ENCODE data around the gene ENTREP3. TPM values are rescaled to one million over a fixed set of nuclear protein-coding genes. Genes with fewer than 3 reads are reported as not detected.

Gene ENTREP3
- total RNA-seq, 4 donors from 2014 or later = 7.9 to 22.3 (median 18.8) TPM

DNA sequence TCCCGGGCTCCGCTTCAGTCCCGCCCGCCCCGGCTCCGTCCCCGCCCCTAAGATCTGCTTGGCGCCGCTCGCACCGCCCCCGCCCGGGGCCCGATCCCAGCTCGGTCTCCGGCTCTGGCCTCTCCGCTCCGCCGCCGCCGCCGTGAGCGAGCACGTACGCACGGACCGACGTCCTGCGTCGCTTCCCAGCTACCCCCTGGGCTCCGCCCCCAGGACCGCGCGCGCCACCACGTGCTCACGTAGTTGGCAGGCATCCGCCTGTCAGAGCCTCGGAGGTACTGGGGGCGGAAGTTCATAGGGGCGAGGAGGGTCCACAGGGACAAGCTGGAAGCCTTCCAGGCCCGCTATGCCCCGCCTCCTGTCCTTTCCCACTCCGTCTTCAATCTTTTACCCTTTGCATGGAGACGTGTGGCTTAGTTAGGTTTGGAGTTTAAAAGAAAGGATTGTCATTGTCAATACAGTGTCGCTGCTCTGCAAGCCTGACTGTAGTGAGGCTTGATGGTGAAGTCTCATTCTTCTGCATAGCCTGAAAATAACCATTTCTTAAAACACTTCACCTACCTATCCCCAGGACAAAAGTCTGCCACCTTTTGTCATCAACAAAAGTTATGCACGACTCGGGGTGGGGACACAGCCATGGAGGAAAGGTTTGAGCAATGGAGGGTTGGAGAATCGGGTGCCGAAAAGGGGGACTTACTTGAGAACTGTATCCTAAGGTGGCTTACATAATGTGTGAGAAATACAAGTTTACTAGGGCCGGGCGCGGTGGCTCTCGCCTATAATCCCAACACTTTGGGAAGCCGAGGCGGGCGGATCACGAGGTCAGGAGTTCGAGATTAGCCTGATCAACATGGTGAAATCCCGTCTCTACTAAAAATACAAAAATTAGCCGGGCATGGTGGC lies 18.3 kb upstream of the ENTREP3 start, which contains the start of gene CLK2:
Gene CLK2 (minus strand): TSS at position 162 of the 903 bp plus-strand sequence. CDS start 2,527 bp downstream, outside the sequence.
- peaks cover 0 to 31% of the 10 kb centered on the region in 2 donors for H3K36me3 ChIP-seq
- H3K27ac ChIP-seq = peak within 1 kb of the TSS; percentile 90 to 98 (median 97)
- peak; percentile 89 to 94 for DNase-seq
- TF ChIP-seq, protein P1, sequence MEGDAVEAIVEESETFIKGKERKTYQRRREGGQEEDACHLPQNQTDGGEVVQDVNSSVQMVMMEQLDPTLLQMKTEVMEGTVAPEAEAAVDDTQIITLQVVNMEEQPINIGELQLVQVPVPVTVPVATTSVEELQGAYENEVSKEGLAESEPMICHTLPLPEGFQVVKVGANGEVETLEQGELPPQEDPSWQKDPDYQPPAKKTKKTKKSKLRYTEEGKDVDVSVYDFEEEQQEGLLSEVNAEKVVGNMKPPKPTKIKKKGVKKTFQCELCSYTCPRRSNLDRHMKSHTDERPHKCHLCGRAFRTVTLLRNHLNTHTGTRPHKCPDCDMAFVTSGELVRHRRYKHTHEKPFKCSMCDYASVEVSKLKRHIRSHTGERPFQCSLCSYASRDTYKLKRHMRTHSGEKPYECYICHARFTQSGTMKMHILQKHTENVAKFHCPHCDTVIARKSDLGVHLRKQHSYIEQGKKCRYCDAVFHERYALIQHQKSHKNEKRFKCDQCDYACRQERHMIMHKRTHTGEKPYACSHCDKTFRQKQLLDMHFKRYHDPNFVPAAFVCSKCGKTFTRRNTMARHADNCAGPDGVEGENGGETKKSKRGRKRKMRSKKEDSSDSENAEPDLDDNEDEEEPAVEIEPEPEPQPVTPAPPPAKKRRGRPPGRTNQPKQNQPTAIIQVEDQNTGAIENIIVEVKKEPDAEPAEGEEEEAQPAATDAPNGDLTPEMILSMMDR (IDR thresholded peaks at IDR 0.05 in 4 of 5, conservative IDR thresholded peaks at IDR 0.05 in 1 of 5) = no peak
- peak; percentile 84 to 89 for TF ChIP-seq POLR2A (IDR thresholded peaks at IDR 0.05)
- intact Hi-C loops (cut with DNase I; ENCODE audit: low total_unique reads) (loop anchor here (1.0 kb wide), 3 partner anchors 11 to 50 kb away; partner anchors contain the start of genes FDPS and SCAMP3), in situ Hi-C loops (cut with MboI; ENCODE audit: low sequenced_read_pairs in 4 of 4) (no loop called here)
- no peaks in the 10 kb centered on the region for H3K9me3 ChIP-seq
- peak; percentile 81 to 83 for ATAC-seq
- H3K4me3 ChIP-seq = peak within 1 kb of the TSS; percentile 72 to 86 (median 80)
- peaks cover 20 to 39% of the 10 kb centered on the region in 2 donors for H3K4me1 ChIP-seq
- no peaks in the 10 kb centered on the region for H3K27me3 ChIP-seq

GRCh38 chr1:155272466-155273342 lies 17.4 kb upstream of the ENTREP3 start:
- ATAC-seq (peak; percentile 47 to 57), DNase-seq (no peak)
- Histone ChIP-seq H3K4me3 (peak overlapping the region; percentile 72 to 86 (median 80)), H3K27me3 (no peaks in the 10 kb centered on the region), H3K9me3 (no peaks in the 10 kb centered on the region), H3K4me1 (peaks cover 18 to 36% of the 10 kb centered on the region in 2 donors), H3K36me3 (peaks cover 0 to 40% of the 10 kb centered on the region in 2 donors), H3K27ac (peak overlapping the region; percentile 90 to 98 (median 97))
- TF ChIP-seq, protein P1 (IDR thresholded peaks at IDR 0.05 in 4 of 5, conservative IDR thresholded peaks at IDR 0.05 in 1 of 5) = no peak
- no peak for TF ChIP-seq POLR2A (IDR thresholded peaks at IDR 0.05)
- intact Hi-C loops (cut with DNase I; ENCODE audit: low total_unique reads) = loop anchor here (1.0 kb wide), 3 partner anchors 10 to 51 kb away; partner anchors contain the start of genes FDPS and SCAMP3
- in situ Hi-C loops (cut with MboI; ENCODE audit: low sequenced_read_pairs in 4 of 4) = no loop called here

DNA sequence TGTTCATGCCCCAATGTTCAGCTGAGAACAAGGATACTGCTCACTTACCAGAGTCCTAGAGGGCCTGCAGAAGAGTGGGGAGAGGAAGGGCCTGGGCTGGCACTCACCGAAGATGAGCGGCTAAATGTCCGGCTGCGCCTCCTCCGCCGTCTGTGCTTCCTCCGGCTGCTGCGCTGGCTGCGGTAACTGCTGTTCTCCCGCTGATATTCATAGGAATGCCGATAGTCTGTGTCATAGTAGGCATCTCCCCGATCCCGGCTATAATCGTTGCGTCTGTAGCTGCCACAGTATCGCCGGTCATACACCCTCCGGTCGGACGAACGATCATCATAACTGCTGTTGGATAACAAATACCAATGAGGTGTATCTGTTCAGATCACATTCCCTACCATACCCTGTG lies 14.1 kb upstream of the ENTREP3 start:
- in situ Hi-C loops (cut with MboI; ENCODE audit: low sequenced_read_pairs in 4 of 4) = loop anchor here in 1 of 4 donors (10.0 kb wide), 1 partner anchor 45 kb away; no protein-coding TSS in a partner anchor
- intact Hi-C loops (cut with DNase I; ENCODE audit: low total_unique reads) = no loop called here
- H3K9me3 ChIP-seq = no peaks in the 10 kb centered on the region
- ATAC-seq (no peak), DNase-seq (no peak)
- H3K36me3 ChIP-seq = peaks cover 0 to 73% of the 10 kb centered on the region in 2 donors
- H3K27ac ChIP-seq = no peak overlapping the region
- H3K4me1 ChIP-seq = peaks cover 27 to 38% of the 10 kb centered on the region in 2 donors
- TF ChIP-seq, protein P1 (IDR thresholded peaks at IDR 0.05 in 4 of 5, conservative IDR thresholded peaks at IDR 0.05 in 1 of 5) = no peak
- no peak for TF ChIP-seq POLR2A (IDR thresholded peaks at IDR 0.05)
- no peaks in the 10 kb centered on the region for H3K27me3 ChIP-seq
- no peak overlapping the region for H3K4me3 ChIP-seq

DNA sequence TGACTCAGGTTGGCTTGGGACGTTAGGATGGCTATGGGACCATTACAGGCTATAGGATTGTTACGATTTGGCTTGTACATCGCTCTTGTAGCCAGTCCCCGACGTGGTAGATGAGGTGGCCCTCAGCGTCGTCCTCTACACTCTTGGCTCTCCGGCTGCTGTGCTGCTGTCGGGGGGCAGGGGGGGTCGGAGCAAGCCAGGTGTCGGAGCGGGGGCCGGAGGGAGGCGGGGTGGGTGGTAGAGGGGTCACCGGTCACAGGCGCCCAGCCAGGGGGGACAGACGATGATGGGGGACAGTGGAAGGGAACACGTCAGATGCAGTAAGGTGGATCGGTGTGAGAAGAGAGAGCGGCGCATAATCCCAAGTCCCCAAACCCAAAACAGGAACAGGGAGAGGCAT lies 13.3 kb upstream of the ENTREP3 start:
- in situ Hi-C loops (cut with MboI; ENCODE audit: low sequenced_read_pairs in 4 of 4) = loop anchor here in 1 of 4 donors (10.0 kb wide), 1 partner anchor 46 kb away; no protein-coding TSS in a partner anchor
- Histone ChIP-seq H3K36me3 (peaks cover 0 to 81% of the 10 kb centered on the region in 2 donors), H3K4me3 (no peak overlapping the region), H3K4me1 (peaks cover 27 to 35% of the 10 kb centered on the region in 2 donors), H3K27me3 (no peaks in the 10 kb centered on the region), H3K27ac (peak overlapping the region in 1 of 4 donors; percentile 64), H3K9me3 (no peaks in the 10 kb centered on the region)
- no peak for ATAC-seq
- TF ChIP-seq, protein P1 (IDR thresholded peaks at IDR 0.05 in 4 of 5, conservative IDR thresholded peaks at IDR 0.05 in 1 of 5) = no peak
- TF ChIP-seq POLR2A (IDR thresholded peaks at IDR 0.05) = no peak
- intact Hi-C loops (cut with DNase I; ENCODE audit: low total_unique reads) = no loop called here
- no peak for DNase-seq
